HepG2 (cell line): Measurements from ENCODE around the gene ETV2. TPM values are rescaled to one million over a fixed set of nuclear protein-coding genes. Genes with fewer than 3 reads are reported as not detected.

Experiments used
- ARID3A ChIP-seq: IDR thresholded peaks from 2 replicates; pipeline ENCODE4 v1.6.1; 2012; ENCODE audit warnings: low read depth, low read length, improper control_type of control experiment
- CCAR2 ChIP-seq: fragments of 200-400 bp; formaldehyde crosslinking; optimal IDR thresholded peaks from 2 replicates; pipeline ENCODE3; 2018; ENCODE audit warnings: low read depth, mild to moderate bottlenecking, low read length, moderate library complexity
- CREB3 ChIP-seq: sonication (generic); formaldehyde crosslinking; IDR thresholded peaks from 2 replicates; pipeline ENCODE4 v1.5.0; 2020; ENCODE audit warnings: missing genetic modification reagents
- E2F2 ChIP-seq: sonication (generic); formaldehyde crosslinking; IDR thresholded peaks from 2 replicates; pipeline ENCODE4 v1.4.0; 2020; ENCODE audit warnings: missing genetic modification reagents, borderline replicate concordance
- ELF4 ChIP-seq: sonication (generic); formaldehyde crosslinking; IDR thresholded peaks from 2 replicates; pipeline ENCODE4 v1.5.0; 2020; ENCODE audit warnings: missing genetic modification reagents, mild to moderate bottlenecking, moderate library complexity, borderline replicate concordance
- GFI1 ChIP-seq: sonication (generic); formaldehyde crosslinking; IDR thresholded peaks from 2 replicates; pipeline ENCODE4 v1.5.0; 2020; ENCODE audit warnings: missing genetic modification reagents, mild to moderate bottlenecking, borderline replicate concordance
- HMGXB3 ChIP-seq: sonication (generic); formaldehyde crosslinking; IDR thresholded peaks from 2 replicates; pipeline ENCODE4 v1.4.0; 2020; ENCODE audit warnings: missing genetic modification reagents, borderline replicate concordance
- HNF1B ChIP-seq: sonication (generic); formaldehyde crosslinking; IDR thresholded peaks from 2 replicates; pipeline ENCODE4 v1.5.1; 2020; ENCODE audit warnings: mild to moderate bottlenecking, moderate library complexity, missing genetic modification reagents
- JDP2 ChIP-seq: sonication (generic); formaldehyde crosslinking; IDR thresholded peaks from 2 replicates; pipeline ENCODE4 v1.8.1; 2022; ENCODE audit warnings: missing genetic modification reagents, borderline replicate concordance
- NKX3-1 ChIP-seq: sonication (generic); formaldehyde crosslinking; IDR thresholded peaks from 2 replicates; pipeline ENCODE4 v1.5.0; 2020; ENCODE audit warnings: missing genetic modification reagents
- PCBP1 ChIP-seq: fragments of 200-400 bp; formaldehyde crosslinking; IDR thresholded peaks from 2 replicates; pipeline ENCODE4 v1.6.1; 2017; ENCODE audit warnings: mild to moderate bottlenecking, low read depth, low read length, borderline replicate concordance
- ZNF3 ChIP-seq: IDR thresholded peaks from 2 replicates; pipeline ENCODE4 v1.7.0; 2017; ENCODE audit warnings: inconsistent platforms
- ZNF335 ChIP-seq: sonication (generic); formaldehyde crosslinking; IDR thresholded peaks from 2 replicates; pipeline ENCODE4 v1.4.0; 2020; ENCODE audit warnings: missing genetic modification reagents
- ZNF432 ChIP-seq: sonication (generic); formaldehyde crosslinking; IDR thresholded peaks from 2 replicates; pipeline ENCODE4 v1.5.0; 2020; ENCODE audit warnings: missing genetic modification reagents, mild to moderate bottlenecking, borderline replicate concordance
- ZNF878 ChIP-seq: sonication (generic); formaldehyde crosslinking; IDR thresholded peaks from 2 replicates; pipeline ENCODE4 v1.8.1; 2023; ENCODE audit warnings: mild to moderate bottlenecking, missing genetic modification reagents, moderate library complexity
- polyA plus RNA-seq, 8 experiments: library from polyadenylated mRNA; depleted of rRNA in 3 of 8; stranded (reverse) in 7 of 8; unstranded in 1 of 8; fragments of >200 nt; fragmentation: Illumina TruSeq in 4 of 8; extraction: Trizol in 4 of 8; gene quantifications; 2 replicates each; pipeline versions ENCODE4 v1.2.1 to v1.2.3, GENCODE V29; 2011 to 2016; ENCODE audit warnings: low read depth in 4 of 8, missing spikeins in 1 of 8, mixed read lengths in 1 of 8; ENCODE audit not compliant: insufficient read depth in 1 of 8
- total RNA-seq, 5 experiments: library from RNA; depleted of rRNA; stranded (reverse); fragments of >200 nt; fragmentation: Illumina TruSeq; extraction: Trizol; gene quantifications; 2 replicates each; pipeline ENCODE4 v1.2.3, GENCODE V29; 2016; ENCODE audit warnings: low read depth in 1 of 5

ETV2 gene
- total and polyA plus RNA-seq, 2 of the 13 experiments (the other 11 are each of a cell fraction or from before 2014, with no cell fraction given) = 0.07 to 0.20 TPM

GRCh38 chr19:35628565-35629331 lies 12.8 kb upstream of the ETV2 start, which contains the start of gene RBM42 (continued):
- TF ChIP-seq CCAR2 = no peak
- TF ChIP-seq HNF1B (CRISPR knock-in tag) = peak; percentile 81
- peak; percentile 91; the same call in 1 of the 2 replicates for TF ChIP-seq PCBP1
- no peak for TF ChIP-seq JDP2 (CRISPR knock-in tag)
- TF ChIP-seq ZNF432 (CRISPR knock-in tag) = no peak
- 0 out of 2 replicates have a peak, but pooled peaks have one; percentile 66 for TF ChIP-seq NKX3-1
- TF ChIP-seq GFI1 (CRISPR knock-in tag) = 0 out of 2 replicates have a peak, but pooled peaks have one; percentile 18
- TF ChIP-seq ZNF878 (CRISPR knock-in tag) = 0 out of 2 replicates have a peak, but pooled peaks have one; percentile 48
- TF ChIP-seq E2F2 (CRISPR knock-in tag) = 0 out of 2 replicates have a peak, but pooled peaks have one; percentile 71
- TF ChIP-seq ARID3A = no peak
- TF ChIP-seq ZNF335 (CRISPR knock-in tag) = peak; percentile 75; the same call in 1 of the 2 replicates
- TF ChIP-seq HMGXB3 = peak; percentile 97
- TF ChIP-seq ELF4 (CRISPR knock-in tag) = no peak
- TF ChIP-seq CREB3 (CRISPR knock-in tag) = peak; percentile 50; the same call in 1 of the 2 replicates
- no peak for TF ChIP-seq ZNF3 (CRISPR knock-in tag)
